H1 (cell line): Measurements from ENCODE around the gene MCM5. TPM values are rescaled to one million over a fixed set of nuclear protein-coding genes. Genes with fewer than 3 reads are reported as not detected.
A peak's percentile ranks its signal among the peaks of the same experiment; 100 is the strongest.

Experiments
- BCL11A ChIP-seq, 2 experiments: IDR thresholded peaks; one replicate each; pipeline ENCODE4 v1.6.1; 2011; ENCODE audit warnings: low read depth in 2 of 2, low read length in 2 of 2, mild to moderate bottlenecking in 2 of 2
- CBX8 ChIP-seq: fragments of 300-800, 300-1000 bp; sonication (generic); IDR thresholded peaks from 2 replicates; pipeline ENCODE4 v1.7.1; 2016; ENCODE audit warnings: low read depth, low read length, borderline replicate concordance
- CHD2 ChIP-seq: IDR thresholded peaks from 2 replicates; pipeline ENCODE4 v1.6.1; 2012; ENCODE audit warnings: low read length, improper control_type of control experiment
- CTBP2 ChIP-seq: IDR thresholded peaks from 2 replicates; pipeline ENCODE4 v1.7.0; 2011; ENCODE audit warnings: borderline replicate concordance, mild to moderate bottlenecking, moderate library complexity, mixed read lengths, low read length; ENCODE audit not compliant: insufficient read depth, insufficient read length
- FOSL1 ChIP-seq: IDR thresholded peaks from 2 replicates; pipeline ENCODE4 v1.6.1; 2011; ENCODE audit warnings: mild to moderate bottlenecking, low read depth, low read length, moderate library complexity; ENCODE audit not compliant: insufficient read depth
- JUN ChIP-seq: IDR thresholded peaks from 2 replicates; pipeline ENCODE4 v1.6.1; 2011; ENCODE audit warnings: low read depth, mild to moderate bottlenecking, improper control_type of control experiment, low read length
- JUND ChIP-seq: IDR thresholded peaks from 2 replicates; pipeline ENCODE4 v1.6.1; 2011; ENCODE audit warnings: mild to moderate bottlenecking, improper control_type of control experiment, low read length
- KDM1A ChIP-seq: fragments of 200-600, 300-600 bp; sonication (generic); IDR thresholded peaks from 2 replicates; pipeline ENCODE4 v1.7.1; 2016; ENCODE audit warnings: mild to moderate bottlenecking, low read length, borderline replicate concordance
- NANOG ChIP-seq: IDR thresholded peaks from 2 replicates; pipeline ENCODE4 v1.6.1; 2011; ENCODE audit warnings: low read length, low read depth, mild to moderate bottlenecking, inconsistent platforms; ENCODE audit not compliant: insufficient read depth, poor library complexity, severe bottlenecking
- RAD21 ChIP-seq, 2 experiments: IDR thresholded peaks in 1 of 2; conservative IDR thresholded peaks in 1 of 2; 2 replicates each; pipeline ENCODE4 v1.6.1; 2011; ENCODE audit warnings: low read depth in 2 of 2, low read length in 2 of 2, improper control_type of control experiment in 1 of 2, inconsistent platforms in 1 of 2, mild to moderate bottlenecking in 1 of 2, moderate library complexity in 1 of 2
- RXRA ChIP-seq: IDR thresholded peaks from 2 replicates; pipeline ENCODE4 v1.6.1; 2011; ENCODE audit warnings: low read depth, mild to moderate bottlenecking, low read length, moderate library complexity; ENCODE audit not compliant: insufficient read depth
- SIN3A ChIP-seq, 2 experiments: IDR thresholded peaks in 1 of 2; conservative IDR thresholded peaks in 1 of 2; 2 replicates each; pipeline ENCODE4 v1.6.1; 2011 to 2012; ENCODE audit warnings: low read length in 2 of 2, improper control_type of control experiment in 1 of 2, low read depth in 1 of 2, mild to moderate bottlenecking in 1 of 2
- SP4 ChIP-seq: IDR thresholded peaks from 2 replicates; pipeline ENCODE4 v1.6.1; 2012; ENCODE audit warnings: low read length, inconsistent platforms
- SUZ12 ChIP-seq: fragments of 200-600 bp; sonication (generic); IDR thresholded peaks from 2 replicates; pipeline ENCODE4 v1.6.1; 2012; ENCODE audit warnings: mild to moderate bottlenecking, inconsistent platforms, low read length, moderate library complexity, mixed read lengths
- TAF1 ChIP-seq: IDR thresholded peaks from 2 replicates; pipeline ENCODE4 v1.6.1; 2011; ENCODE audit warnings: mild to moderate bottlenecking, low read depth, low read length
- TAF7 ChIP-seq: optimal IDR thresholded peaks from 2 replicates; pipeline ENCODE3; 2011; ENCODE audit warnings: low read depth, mild to moderate bottlenecking, inconsistent platforms, low read length, moderate library complexity, borderline replicate concordance
- TCF12 ChIP-seq: IDR thresholded peaks from 2 replicates; pipeline ENCODE4 v1.6.1; 2011; ENCODE audit warnings: low read depth, mild to moderate bottlenecking, low read length
- ZNF274 ChIP-seq: IDR thresholded peaks from 2 replicates; pipeline ENCODE4 v1.7.0; 2012; ENCODE audit warnings: low read length, borderline replicate concordance; ENCODE audit errors: extremely low read depth
- polyA plus RNA-seq, 7 experiments: library from polyadenylated mRNA; depleted of rRNA in 3 of 7; stranded (reverse) in 5 of 7; unstranded in 2 of 7; fragments of >200 nt in 5 of 7; fragments of 200-250 nt in 2 of 7; gene quantifications; 1 replicate in 5 of 7; 2 replicates in 1 of 7; 4 replicates in 1 of 7; pipeline versions ENCODE4 v1.2.1 to v1.2.3, GENCODE V29; 2011 to 2013; ENCODE audit warnings: missing spikeins in 2 of 7, mixed read lengths in 2 of 7
- total RNA-seq: library from RNA; stranded (reverse); fragmentation: NEBNext Ultra II Directional; extraction: Animal tissue kit (Norgen Biotek cat#: 25700); gene quantifications from 2 replicates; pipeline ENCODE4 v1.2.1, GENCODE V29; 2021
- TF ChIP-seq, protein P1 (sequence below): IDR thresholded peaks from 2 replicates; pipeline ENCODE4 v1.6.1; 2011; ENCODE audit warnings: low read depth, mild to moderate bottlenecking, low read length; ENCODE audit not compliant: insufficient read depth
- TF ChIP-seq, protein P2 (sequence below), 3 experiments: IDR thresholded peaks; 1 replicate in 2 of 3; 2 replicates in 1 of 3; pipeline versions ENCODE4 v1.5.1 to v1.6.1; 2011; ENCODE audit warnings: low read length in 3 of 3, mild to moderate bottlenecking in 3 of 3, inconsistent platforms in 2 of 3, low read depth in 1 of 3, moderate library complexity in 1 of 3; ENCODE audit not compliant: insufficient read depth in 1 of 3; ENCODE audit errors: control extremely low read depth in 1 of 3

The MCM5 gene
- total and polyA plus RNA-seq, 2 of the 8 experiments (the other 6 are each of a cell fraction or from before 2014, with no cell fraction given), result 210 to 305 TPM

DNA sequence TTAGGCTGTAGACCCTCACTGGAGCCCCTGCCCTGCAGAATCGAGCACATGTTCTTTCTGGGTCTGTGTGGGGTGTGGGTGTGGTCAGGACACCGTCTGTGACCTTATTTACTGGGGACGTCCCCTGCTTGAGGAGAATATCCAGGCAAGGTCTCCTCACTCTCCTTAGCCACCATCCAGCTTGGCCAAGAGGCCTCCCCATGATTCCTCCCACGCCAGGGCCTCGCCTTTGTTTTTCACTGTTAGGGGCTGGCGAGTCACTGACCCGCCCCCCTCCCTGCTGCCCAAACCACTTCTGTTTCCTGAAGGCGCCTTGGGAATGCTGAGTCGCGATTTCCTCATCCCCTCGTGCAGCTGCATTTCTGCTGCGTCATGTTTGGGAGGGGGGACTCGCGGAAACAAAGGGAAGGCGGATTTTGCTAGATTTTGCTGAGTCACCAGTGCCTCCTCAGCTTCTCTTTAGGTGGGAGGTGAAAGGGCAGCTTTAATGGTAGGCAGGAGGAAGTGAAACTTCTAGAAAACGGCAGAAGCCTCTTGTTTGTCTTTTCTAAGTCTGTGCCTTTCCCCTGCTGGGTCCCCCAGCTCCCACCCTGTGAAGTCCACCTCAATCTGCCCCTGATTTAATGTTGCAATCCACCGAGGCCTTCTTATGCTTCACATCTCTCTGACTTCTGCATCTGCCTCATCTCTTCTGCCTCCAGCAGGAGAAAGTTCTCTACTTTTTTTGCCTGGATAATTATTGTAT is 23.0 kb upstream of the MCM5 start (continued):
- TF ChIP-seq JUN, result peak; percentile 26; the same call in 1 of the 2 replicates
- TF ChIP-seq SUZ12, result no peak
- no peak for TF ChIP-seq FOSL1
- TF ChIP-seq CBX8, result no peak
- TF ChIP-seq, protein P1, sequence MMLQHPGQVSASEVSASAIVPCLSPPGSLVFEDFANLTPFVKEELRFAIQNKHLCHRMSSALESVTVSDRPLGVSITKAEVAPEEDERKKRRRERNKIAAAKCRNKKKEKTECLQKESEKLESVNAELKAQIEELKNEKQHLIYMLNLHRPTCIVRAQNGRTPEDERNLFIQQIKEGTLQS, result peak; percentile 88
- peak; percentile 91 for TF ChIP-seq JUND
- TF ChIP-seq BCL11A (IDR thresholded peaks at IDR 0.05; ENCODE audit: low read depth in 2 of 2, low read length in 2 of 2), result peak in 1 of 2 experiments; percentile 66
- no peak for TF ChIP-seq CTBP2
- TF ChIP-seq, protein P2, sequence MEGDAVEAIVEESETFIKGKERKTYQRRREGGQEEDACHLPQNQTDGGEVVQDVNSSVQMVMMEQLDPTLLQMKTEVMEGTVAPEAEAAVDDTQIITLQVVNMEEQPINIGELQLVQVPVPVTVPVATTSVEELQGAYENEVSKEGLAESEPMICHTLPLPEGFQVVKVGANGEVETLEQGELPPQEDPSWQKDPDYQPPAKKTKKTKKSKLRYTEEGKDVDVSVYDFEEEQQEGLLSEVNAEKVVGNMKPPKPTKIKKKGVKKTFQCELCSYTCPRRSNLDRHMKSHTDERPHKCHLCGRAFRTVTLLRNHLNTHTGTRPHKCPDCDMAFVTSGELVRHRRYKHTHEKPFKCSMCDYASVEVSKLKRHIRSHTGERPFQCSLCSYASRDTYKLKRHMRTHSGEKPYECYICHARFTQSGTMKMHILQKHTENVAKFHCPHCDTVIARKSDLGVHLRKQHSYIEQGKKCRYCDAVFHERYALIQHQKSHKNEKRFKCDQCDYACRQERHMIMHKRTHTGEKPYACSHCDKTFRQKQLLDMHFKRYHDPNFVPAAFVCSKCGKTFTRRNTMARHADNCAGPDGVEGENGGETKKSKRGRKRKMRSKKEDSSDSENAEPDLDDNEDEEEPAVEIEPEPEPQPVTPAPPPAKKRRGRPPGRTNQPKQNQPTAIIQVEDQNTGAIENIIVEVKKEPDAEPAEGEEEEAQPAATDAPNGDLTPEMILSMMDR (IDR thresholded peaks at IDR 0.05; ENCODE audit: control extremely low read depth in 1 of 3, insufficient read depth in 1 of 3, low read depth in 1 of 3, low read length in 3 of 3), result no peak
- peak; percentile 57; the same call in 1 of the 2 replicates for TF ChIP-seq CHD2
- peak; percentile 95 for TF ChIP-seq TCF12
- TF ChIP-seq RAD21 (IDR thresholded peaks at IDR 0.05 in 1 of 2, conservative IDR thresholded peaks at IDR 0.05 in 1 of 2; ENCODE audit: low read depth in 2 of 2, low read length in 2 of 2), result no peak
- TF ChIP-seq KDM1A, result no peak
- peak; percentile 59 for TF ChIP-seq TAF1
- TF ChIP-seq SP4, result 0 out of 2 replicates have a peak, but pooled peaks have one; percentile 48
- TF ChIP-seq ZNF274, result no peak
- TF ChIP-seq TAF7, result peak; percentile 30
- TF ChIP-seq NANOG, result no peak
- peak; percentile 96; a peak in 3 of 4 replicates for TF ChIP-seq SIN3A (conservative IDR thresholded peaks at IDR 0.05 in 1 of 2, IDR thresholded peaks at IDR 0.05 in 1 of 2; ENCODE audit: low read depth in 1 of 2, low read length in 2 of 2)
- TF ChIP-seq RXRA, result no peak
